GM18520 (cell line): ENCODE measurements around the gene SLC1A7.

ENCODE experiments used
- ATAC-seq: cut with Tn5 transposase; IDR thresholded peaks from one replicate; pipeline ENCODE4 v1.9.1; 2021; ENCODE audit not compliant: unreplicated experiment

The SLC1A7 gene

DNA sequence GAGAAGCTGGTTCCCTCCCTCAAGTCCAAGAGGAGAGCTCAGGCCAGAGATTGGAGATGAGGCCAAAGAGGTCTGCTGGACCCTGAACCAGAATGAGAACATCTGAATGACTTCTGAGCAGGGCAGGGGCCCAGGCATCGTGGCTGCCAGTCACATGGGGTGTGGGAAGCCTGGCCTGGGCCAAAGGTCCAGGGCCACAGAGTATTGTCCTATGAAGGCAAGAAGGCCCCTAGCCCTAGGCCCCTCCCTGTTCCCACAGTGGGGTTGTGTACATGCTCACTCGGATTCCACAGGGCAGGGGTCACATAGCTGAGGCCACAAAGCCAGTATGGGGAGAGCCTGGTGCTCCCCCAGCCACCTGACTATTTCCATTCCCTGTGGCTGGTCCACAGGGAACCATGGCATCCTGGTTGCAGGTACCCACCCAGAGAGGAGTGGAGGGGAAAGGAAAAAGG, 18.5 kb upstream of the SLC1A7 start:
- no peak for ATAC-seq

- ATAC-seq, result no peak
Observed at GRCh38 chr1:53158900-53159299, 16.5 kb upstream of the SLC1A7 start.

- no peak for ATAC-seq
Observed at GRCh38 chr1:53156783-53157182, 14.3 kb upstream of the SLC1A7 start.

GRCh38 chr1:53155945-53156344, 13.5 kb upstream of the SLC1A7 start:
- ATAC-seq, result no peak

DNA sequence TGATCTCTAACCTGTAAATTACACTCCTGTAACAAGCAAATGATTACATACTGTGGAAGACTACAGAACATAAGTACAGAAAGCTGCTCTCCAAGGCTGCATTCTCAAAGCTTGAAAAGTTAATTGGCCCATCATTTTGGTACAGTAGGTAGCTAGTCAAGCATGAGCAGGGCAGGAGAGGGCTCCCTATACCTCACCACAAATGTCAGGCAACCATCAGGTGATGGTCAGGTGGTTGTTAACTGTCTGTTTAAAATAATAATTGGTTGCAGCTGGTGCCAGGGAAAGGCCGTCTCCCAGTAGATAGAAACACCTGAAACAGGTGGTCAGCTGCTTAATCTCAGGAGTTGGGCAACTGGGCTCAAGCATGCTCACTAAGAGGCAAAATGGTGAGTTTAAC, 13.1 kb upstream of the SLC1A7 start:
- ATAC-seq, result no peak

- ATAC-seq, result no peak
Observed at GRCh38 chr1:53154859-53155438, 12.5 kb upstream of the SLC1A7 start.

DNA sequence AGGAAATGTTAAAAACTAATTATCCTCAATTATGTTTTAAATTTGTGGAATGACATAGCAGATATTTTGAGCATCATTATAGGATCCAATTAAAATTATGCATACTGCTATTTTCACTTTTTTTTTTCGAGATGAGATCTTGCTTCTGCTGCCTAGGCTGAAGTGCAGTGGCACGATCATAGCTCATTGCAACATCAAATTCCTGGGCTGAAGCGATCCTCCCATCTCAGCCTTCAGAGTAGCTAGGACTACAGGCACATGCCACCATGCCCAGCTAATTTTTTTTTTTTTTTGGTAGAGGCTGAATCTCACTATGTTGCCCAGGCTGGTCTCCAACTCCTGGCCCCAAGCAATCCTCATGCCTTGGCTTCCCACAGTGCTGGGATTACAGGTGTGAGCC, 11.3 kb upstream of the SLC1A7 start:
- no peak for ATAC-seq

GRCh38 chr1:53148123-53148522, 5.7 kb upstream of the SLC1A7 start:
- no peak for ATAC-seq

GRCh38 chr1:53147174-53147573, 4.7 kb upstream of the SLC1A7 start:
- ATAC-seq, result no peak

DNA sequence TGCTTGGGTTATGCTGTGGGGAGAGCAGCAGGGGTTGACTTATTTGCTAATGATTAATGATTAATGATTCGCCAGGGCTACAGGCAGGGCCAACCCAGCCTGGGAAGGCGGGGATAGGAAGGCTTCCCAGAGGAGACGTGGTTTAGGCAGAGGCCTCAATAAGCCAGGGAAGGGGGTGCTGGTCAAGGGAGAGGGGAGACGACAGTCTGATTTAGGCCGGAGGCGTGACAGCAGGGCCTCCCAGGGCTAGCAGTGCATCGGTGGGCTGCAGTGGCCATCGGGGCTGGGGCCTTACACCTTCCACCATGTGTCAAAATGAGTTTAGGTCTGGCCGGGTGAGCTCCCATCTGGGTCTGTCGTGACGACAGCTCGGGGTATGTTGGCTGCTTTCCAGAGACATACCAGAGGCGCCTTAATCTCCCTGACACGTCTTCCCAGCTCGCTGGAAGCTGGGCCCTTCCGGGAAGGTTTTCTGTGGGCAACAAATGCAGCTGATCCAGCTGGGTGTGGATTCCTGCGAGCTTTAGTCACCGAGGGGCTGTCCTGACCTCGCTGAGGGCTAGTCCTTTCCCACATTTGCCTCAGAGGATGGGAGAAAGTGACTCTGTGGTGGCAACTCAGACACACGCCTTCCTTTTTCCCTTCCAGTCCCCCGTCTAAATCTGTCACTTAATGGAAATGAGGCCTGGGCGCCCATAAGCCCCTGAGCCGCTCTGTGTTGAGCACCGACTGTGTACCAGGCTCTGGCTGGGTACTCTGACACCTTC, 3.7 kb upstream of the SLC1A7 start:
- no peak for ATAC-seq

DNA sequence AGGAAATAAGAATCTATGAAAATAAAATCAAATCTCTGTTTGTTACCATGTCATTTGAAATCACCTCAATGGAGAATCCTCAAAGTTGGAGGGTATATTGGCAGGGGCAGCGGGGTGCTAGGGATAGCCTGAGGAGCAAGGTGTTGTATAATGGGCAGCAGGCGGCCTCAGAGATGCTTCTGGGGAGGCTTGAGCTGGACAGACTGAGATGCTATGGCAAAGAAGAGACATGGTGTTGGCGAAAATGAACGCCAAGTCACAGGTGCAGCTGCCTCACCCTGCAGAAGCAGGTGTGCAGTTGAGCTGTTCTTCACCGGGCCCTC, 3.1 kb upstream of the SLC1A7 start:
- ATAC-seq, result no peak

GRCh38 chr1:53145051-53145600, 2.7 kb upstream of the SLC1A7 start:
- no peak for ATAC-seq

GRCh38 chr1:53144201-53144600, 1.8 kb upstream of the SLC1A7 start:
- no peak for ATAC-seq

DNA sequence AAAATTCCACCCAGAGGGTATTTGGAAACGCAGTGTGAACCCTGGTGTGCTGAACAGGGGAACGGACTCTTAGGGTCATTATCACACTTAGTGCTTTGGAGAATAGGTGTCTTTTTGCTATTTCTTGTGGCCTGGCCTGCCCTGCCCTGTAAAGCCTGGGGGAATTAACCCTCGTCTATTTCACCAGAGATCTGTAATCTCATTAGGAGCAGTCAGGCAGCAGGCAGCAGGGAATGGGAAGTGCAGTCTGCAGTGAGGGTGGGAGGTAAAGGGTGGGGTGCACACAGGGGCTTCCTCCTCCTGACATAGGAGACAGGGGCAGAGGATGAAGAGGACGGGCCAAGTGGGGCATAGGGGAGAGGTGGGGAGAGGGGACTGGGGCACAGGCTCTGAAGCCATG, 1.1 kb upstream of the SLC1A7 start:
- no peak for ATAC-seq

- no peak for ATAC-seq
Observed at GRCh38 chr1:53141487-53142055, 867 bp downstream of the SLC1A7 start.

GRCh38 chr1:53140451-53140850, 2.0 kb downstream of the SLC1A7 start:
- no peak for ATAC-seq

DNA sequence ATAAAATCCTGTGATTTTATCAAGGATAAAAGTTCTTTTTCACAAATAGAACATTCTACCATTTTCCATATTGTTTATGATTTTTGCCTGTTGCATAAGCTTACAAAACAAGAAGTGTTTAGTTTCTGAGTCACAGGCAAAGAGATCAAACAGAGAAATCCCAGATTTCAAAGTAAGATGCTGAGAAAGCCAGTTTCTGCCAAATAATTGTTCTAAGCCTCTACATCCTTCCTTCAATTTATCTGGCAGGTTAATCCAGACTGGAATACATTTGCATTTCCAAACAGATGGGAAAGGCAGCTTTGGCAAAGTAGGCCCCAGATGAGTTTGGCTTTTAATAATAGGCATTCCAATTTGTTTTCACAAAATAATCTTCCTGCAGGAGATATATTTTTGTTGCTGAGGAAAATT, 2.5 kb downstream of the SLC1A7 start:
- ATAC-seq, result no peak

DNA sequence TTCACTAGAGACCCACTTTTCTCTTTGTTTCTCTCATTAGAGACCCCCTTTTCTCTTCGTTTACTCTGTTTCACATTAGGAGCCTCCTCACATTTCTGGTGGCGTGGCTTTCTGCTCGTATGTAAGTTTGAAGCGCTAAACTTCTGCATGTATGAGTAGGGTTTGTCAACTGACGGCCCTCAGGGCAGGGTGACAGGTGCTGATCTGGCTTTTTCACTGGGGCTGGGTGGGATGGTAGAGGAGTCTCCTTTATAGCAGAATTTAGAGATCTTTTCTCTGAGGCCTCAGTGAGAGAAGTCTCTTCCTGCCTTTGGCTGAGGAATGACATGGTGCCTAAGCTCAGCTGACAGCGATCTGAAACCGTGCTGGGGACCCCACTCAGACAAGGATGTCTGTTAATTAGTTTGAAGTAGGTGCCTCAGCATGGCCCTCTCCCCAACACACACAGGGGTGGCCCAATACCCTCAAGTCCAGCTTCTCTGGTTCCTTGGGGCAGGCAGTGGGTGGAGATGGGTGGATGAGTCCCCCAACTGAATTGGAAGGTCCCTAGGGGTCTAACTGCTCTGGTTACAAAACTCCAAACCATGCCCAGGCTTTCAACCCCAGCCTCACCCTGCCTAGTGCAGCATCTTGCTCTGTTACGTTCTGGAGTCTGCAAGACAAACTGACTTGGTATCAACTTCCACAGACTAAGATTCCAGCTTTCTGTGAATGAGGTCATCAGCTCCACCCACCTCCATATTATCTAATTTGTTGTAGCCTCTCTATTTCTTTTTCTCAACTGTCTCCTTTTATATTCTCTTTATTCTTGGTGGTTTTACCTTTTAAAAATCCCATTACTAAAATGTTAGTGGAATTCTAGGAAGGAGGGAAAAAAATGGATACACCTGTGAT, 3.2 kb downstream of the SLC1A7 start:
- ATAC-seq, result no peak

- no peak for ATAC-seq
Observed at GRCh38 chr1:53137729-53138128, 4.7 kb downstream of the SLC1A7 start.

- no peak for ATAC-seq
Observed at GRCh38 chr1:53135735-53136114, 6.7 kb downstream of the SLC1A7 start.

DNA sequence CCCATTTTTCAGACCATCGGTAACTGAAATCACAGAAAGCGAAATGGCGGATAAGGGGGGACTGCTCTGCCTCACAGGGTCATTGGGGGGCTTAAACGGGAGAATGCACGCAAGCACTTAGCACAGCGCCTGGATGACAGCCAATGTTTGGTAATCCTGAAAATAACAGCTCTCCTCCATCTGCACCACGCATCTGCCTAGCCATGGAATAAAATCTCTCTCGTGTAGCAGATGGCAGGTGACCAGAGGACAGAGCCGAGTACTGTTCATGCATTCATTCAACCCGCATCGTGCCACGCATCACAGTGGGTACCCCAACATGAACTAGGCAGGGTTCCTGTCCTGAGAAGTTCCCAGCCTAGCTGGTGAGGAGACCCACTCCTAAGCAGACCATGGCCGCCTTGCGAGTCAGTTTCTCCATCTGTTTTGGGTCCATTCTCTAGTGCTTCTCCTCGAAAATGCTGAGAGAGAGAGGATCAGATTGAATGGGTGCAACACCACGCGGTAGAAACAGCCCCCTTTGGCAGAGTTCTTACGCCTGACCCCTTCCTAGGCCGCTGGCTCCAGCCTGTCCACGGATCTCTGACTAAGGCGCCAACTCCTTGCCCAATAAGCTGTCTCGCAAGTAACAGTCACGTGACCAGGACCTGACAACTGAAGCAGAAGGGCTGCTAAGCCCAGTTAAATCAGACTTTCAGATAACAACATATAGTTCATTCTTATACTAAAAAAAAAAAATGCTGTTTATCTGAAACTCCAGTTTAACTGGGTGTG, 7.3 kb downstream of the SLC1A7 start:
- ATAC-seq, result no peak
